H9 (cell line): ENCODE measurements around the gene NEB. TPM values are rescaled to one million over a fixed set of nuclear protein-coding genes. Genes with fewer than 3 reads are reported as not detected.

Experiments
- DNase-seq: peaks from one replicate; pipeline ENCODE4 v3.0.0-alpha.2; 2017
- H2AFZ ChIP-seq: one replicate; pipeline ENCODE4 v1.6.1; 2013; ENCODE audit warnings: mild to moderate bottlenecking, low read length, control low read depth, moderate library complexity
- H2AK5ac ChIP-seq: 2 replicates; pipeline ENCODE4 v1.6.1; 2013; ENCODE audit warnings: low read length, control low read depth, mixed read lengths; ENCODE audit not compliant: insufficient read length
- H2BK120ac ChIP-seq: one replicate; pipeline ENCODE4 v1.6.1; 2013; ENCODE audit warnings: low read depth, mild to moderate bottlenecking, low read length, control low read depth, inconsistent platforms; ENCODE audit not compliant: poor library complexity, severe bottlenecking
- H2BK12ac ChIP-seq: 2 replicates; pipeline ENCODE4 v1.6.1; 2013; ENCODE audit warnings: low read length, control low read depth, mixed read lengths, low read depth; ENCODE audit not compliant: insufficient read length
- H2BK15ac ChIP-seq: 2 replicates; pipeline ENCODE4 v1.6.1; 2013; ENCODE audit warnings: low read depth, low read length, control low read depth
- H2BK20ac ChIP-seq: one replicate; pipeline ENCODE4 v1.6.1; 2013; ENCODE audit warnings: low read depth, mild to moderate bottlenecking, low read length, control low read depth, inconsistent platforms; ENCODE audit not compliant: poor library complexity, severe bottlenecking
- H2BK5ac ChIP-seq: 2 replicates; pipeline ENCODE4 v1.6.1; 2013; ENCODE audit warnings: low read length, control low read depth, mixed read lengths; ENCODE audit not compliant: insufficient read length
- H3K14ac ChIP-seq: 2 replicates; pipeline ENCODE4 v1.6.1; 2013; ENCODE audit warnings: low read length, control low read depth; ENCODE audit not compliant: insufficient read depth
- H3K18ac ChIP-seq: 2 replicates; pipeline ENCODE4 v1.6.1; 2013; ENCODE audit warnings: low read depth, mild to moderate bottlenecking, mixed read lengths, low read length, control low read depth; ENCODE audit not compliant: insufficient read length
- H3K23ac ChIP-seq: 2 replicates; pipeline ENCODE4 v1.6.1; 2013; ENCODE audit warnings: low read length, control low read depth, mixed read lengths, low read depth; ENCODE audit not compliant: insufficient read length
- H3K23me2 ChIP-seq: 2 replicates; pipeline ENCODE4 v1.6.1; 2013; ENCODE audit warnings: low read depth, mild to moderate bottlenecking, mixed read lengths, low read length, control low read depth; ENCODE audit not compliant: insufficient read length, poor library complexity, severe bottlenecking
- H3K27ac ChIP-seq: 2 replicates; pipeline ENCODE4 v1.5.1; 2013; ENCODE audit warnings: low read length, control low read depth, mixed read lengths, low read depth; ENCODE audit not compliant: insufficient read length
- H3K27me3 ChIP-seq: 2 replicates; pipeline ENCODE4 v1.6.1; 2013; ENCODE audit warnings: low read length, control low read depth, inconsistent platforms; ENCODE audit not compliant: insufficient read depth
- H3K4ac ChIP-seq: 2 replicates; pipeline ENCODE4 v1.6.1; 2013; ENCODE audit warnings: low read depth, mild to moderate bottlenecking, control low read depth, inconsistent platforms, low read length, moderate library complexity
- H3K4me1 ChIP-seq: 2 replicates; pipeline ENCODE4 v1.6.1; 2013; ENCODE audit warnings: low read length, control low read depth, inconsistent platforms; ENCODE audit not compliant: insufficient read depth
- H3K4me2 ChIP-seq: 2 replicates; pipeline ENCODE4 v1.6.1; 2013; ENCODE audit warnings: low read length, control low read depth, mixed read lengths; ENCODE audit not compliant: insufficient read length, insufficient read depth
- H3K56ac ChIP-seq: 2 replicates; pipeline ENCODE4 v1.6.1; 2013; ENCODE audit warnings: low read depth, mild to moderate bottlenecking, mixed read lengths, low read length, control low read depth; ENCODE audit not compliant: insufficient read length
- H3K79me1 ChIP-seq: 2 replicates; pipeline ENCODE4 v1.6.1; 2013; ENCODE audit warnings: low read depth, mild to moderate bottlenecking, moderate library complexity, low read length, control low read depth, inconsistent platforms; ENCODE audit not compliant: insufficient read depth, poor library complexity, severe bottlenecking
- H3K79me2 ChIP-seq: 2 replicates; pipeline ENCODE4 v1.6.1; 2013; ENCODE audit warnings: low read length, control low read depth, inconsistent platforms; ENCODE audit not compliant: insufficient read depth
- H3K9ac ChIP-seq: 2 replicates; pipeline ENCODE4 v1.6.1; 2013; ENCODE audit warnings: low read length, control low read depth, mixed read lengths; ENCODE audit not compliant: insufficient read length; ENCODE audit errors: extremely low read depth
- H3K9me3 ChIP-seq: one replicate; pipeline ENCODE4 v1.6.1; 2013; ENCODE audit warnings: low read depth, low read length, inconsistent platforms; ENCODE audit not compliant: control insufficient read depth
- H3T11ph ChIP-seq: one replicate; pipeline ENCODE4 v1.6.1; 2013; ENCODE audit warnings: mild to moderate bottlenecking, low read length, control low read depth, inconsistent platforms
- H4K20me1 ChIP-seq: one replicate; pipeline ENCODE4 v1.6.1; 2013; ENCODE audit not compliant: control insufficient read depth, insufficient read length, insufficient read depth
- H4K5ac ChIP-seq: 2 replicates; pipeline ENCODE4 v1.6.1; 2013; ENCODE audit warnings: low read depth, mild to moderate bottlenecking, mixed read lengths, low read length, control low read depth; ENCODE audit not compliant: insufficient read length
- H4K8ac ChIP-seq: replicated peaks from 2 replicates; pipeline ENCODE4 v1.6.1; 2013; ENCODE audit warnings: low read length, control low read depth, mixed read lengths, low read depth; ENCODE audit not compliant: insufficient read length
- H4K91ac ChIP-seq: 2 replicates; pipeline ENCODE4 v1.6.1; 2013; ENCODE audit warnings: low read depth, mild to moderate bottlenecking, moderate library complexity, mixed read lengths, low read length, control low read depth; ENCODE audit not compliant: insufficient read length
- H3K27ac Mint-ChIP-seq, 3 experiments: 2 replicates in 2 of 3; 3 replicates in 1 of 3; pipeline ENCODE4 v1.8.0; 2020 to 2021; ENCODE audit warnings: mixed read lengths in 3 of 3, mild to moderate bottlenecking in 1 of 3, moderate library complexity in 1 of 3
- H3K27me3 Mint-ChIP-seq: 2 replicates; pipeline ENCODE4 v1.8.0; 2021; ENCODE audit warnings: low read depth, mild to moderate bottlenecking, moderate library complexity, mixed read lengths
- H3K36me3 Mint-ChIP-seq, 3 experiments: 2 replicates in 2 of 3; 3 replicates in 1 of 3; pipeline ENCODE4 v1.8.0; 2020 to 2021; ENCODE audit warnings: low read depth in 3 of 3, mixed read lengths in 3 of 3; ENCODE audit not compliant: insufficient read depth in 1 of 3
- H3K4me1 Mint-ChIP-seq, 2 experiments: 2 replicates each; pipeline ENCODE4 v1.8.0; 2020; ENCODE audit warnings: mixed read lengths in 2 of 2
- H3K4me3 Mint-ChIP-seq, 2 experiments: 2 replicates in 1 of 2; 3 replicates in 1 of 2; pipeline ENCODE4 v1.8.0; 2020 to 2021; ENCODE audit warnings: mild to moderate bottlenecking in 2 of 2, mixed read lengths in 2 of 2, moderate library complexity in 1 of 2
- H3K9me3 Mint-ChIP-seq, 2 experiments: 2 replicates in 1 of 2; 3 replicates in 1 of 2; pipeline ENCODE4 v1.8.0; 2020; ENCODE audit warnings: mild to moderate bottlenecking in 2 of 2, mixed read lengths in 2 of 2, moderate library complexity in 1 of 2
- CTCF ChIP-seq: fragments of 200-600 bp; sonication (generic); conservative IDR thresholded peaks from 3 replicates; pipeline ENCODE4 v1.8.0; 2021; ENCODE audit warnings: antibody characterized with exemption, mild to moderate bottlenecking
- total RNA-seq: library from RNA; stranded (reverse); gene quantifications from 2 replicates; pipeline ENCODE4 v1.2.1, GENCODE V29; 2021

The NEB gene
- total RNA-seq, 1 experiment from 2014 or later: 0.98 TPM

GRCh38 chr2:151761687-151762086, 27.4 kb upstream of the NEB start:
- H2BK20ac ChIP-seq: no peak overlapping the region
- Mint-ChIP-seq H3K4me1 (peaks cover 15 to 18% of the 10 kb centered on the region in 2 experiments), H3K4me3 (no peak overlapping the region), H3K27me3 (no peaks in the 10 kb centered on the region), H3K27ac (no peak overlapping the region; a peak in 1 of 7 replicates), H3K36me3 (no peaks in the 10 kb centered on the region; a peak in 1 of 7 replicates), H3K9me3 (no peaks in the 10 kb centered on the region)
- H3K56ac ChIP-seq: no peak overlapping the region
- H3T11ph ChIP-seq: no peak overlapping the region
- H2BK120ac ChIP-seq: no peak overlapping the region
- H3K9me3 ChIP-seq: no peaks in the 10 kb centered on the region
- no peak overlapping the region for H3K9ac ChIP-seq
- H2BK12ac ChIP-seq: no peak overlapping the region
- H3K18ac ChIP-seq: no peak overlapping the region
- H3K79me1 ChIP-seq: no peaks in the 10 kb centered on the region
- H3K4me1 ChIP-seq: no peaks in the 10 kb centered on the region
- H2BK5ac ChIP-seq: no peak overlapping the region
- H2BK15ac ChIP-seq: no peak overlapping the region
- no peak overlapping the region for H3K4me2 ChIP-seq
- H4K20me1 ChIP-seq: peaks cover 2% of the 10 kb centered on the region
- H3K4ac ChIP-seq: no peak overlapping the region
- no peak overlapping the region for H4K8ac ChIP-seq
- no peak overlapping the region for H2AFZ ChIP-seq
- no peak overlapping the region for H3K14ac ChIP-seq
- no peaks in the 10 kb centered on the region for H3K23me2 ChIP-seq
- H3K23ac ChIP-seq: no peak overlapping the region
- no peak overlapping the region for H3K27ac ChIP-seq
- H3K27me3 ChIP-seq: no peaks in the 10 kb centered on the region
- no peak for DNase-seq
- no peaks in the 10 kb centered on the region for H3K79me2 ChIP-seq
- no peak overlapping the region for H4K5ac ChIP-seq
- H4K91ac ChIP-seq: no peak overlapping the region
- TF ChIP-seq CTCF: no peak
- H2AK5ac ChIP-seq: no peak overlapping the region
